H1 (cell line): ENCODE measurements around the gene TOMM7. TPM values are rescaled to one million over a fixed set of nuclear protein-coding genes. Genes with fewer than 3 reads are reported as not detected.

ENCODE experiments used
- polyA plus RNA-seq, 7 experiments: library from polyadenylated mRNA; depleted of rRNA in 3 of 7; stranded (reverse) in 5 of 7; unstranded in 2 of 7; fragments of >200 nt in 5 of 7; fragments of 200-250 nt in 2 of 7; gene quantifications; 1 replicate in 5 of 7; 2 replicates in 1 of 7; 4 replicates in 1 of 7; pipeline versions ENCODE4 v1.2.1 to v1.2.3, GENCODE V29; 2011 to 2013; ENCODE audit warnings: missing spikeins in 2 of 7, mixed read lengths in 2 of 7
- total RNA-seq: library from RNA; stranded (reverse); fragmentation: NEBNext Ultra II Directional; extraction: Animal tissue kit (Norgen Biotek cat#: 25700); gene quantifications from 2 replicates; pipeline ENCODE4 v1.2.1, GENCODE V29; 2021
- TF ChIP-seq, protein P1 (sequence below): IDR thresholded peaks from 2 replicates; pipeline ENCODE4 v1.6.1; 2012; ENCODE audit warnings: low read length, inconsistent platforms

TOMM7 gene
- total and polyA plus RNA-seq, 2 of the 8 experiments (the other 6 are each of a cell fraction or from before 2014, with no cell fraction given): 389 to 508 TPM

DNA sequence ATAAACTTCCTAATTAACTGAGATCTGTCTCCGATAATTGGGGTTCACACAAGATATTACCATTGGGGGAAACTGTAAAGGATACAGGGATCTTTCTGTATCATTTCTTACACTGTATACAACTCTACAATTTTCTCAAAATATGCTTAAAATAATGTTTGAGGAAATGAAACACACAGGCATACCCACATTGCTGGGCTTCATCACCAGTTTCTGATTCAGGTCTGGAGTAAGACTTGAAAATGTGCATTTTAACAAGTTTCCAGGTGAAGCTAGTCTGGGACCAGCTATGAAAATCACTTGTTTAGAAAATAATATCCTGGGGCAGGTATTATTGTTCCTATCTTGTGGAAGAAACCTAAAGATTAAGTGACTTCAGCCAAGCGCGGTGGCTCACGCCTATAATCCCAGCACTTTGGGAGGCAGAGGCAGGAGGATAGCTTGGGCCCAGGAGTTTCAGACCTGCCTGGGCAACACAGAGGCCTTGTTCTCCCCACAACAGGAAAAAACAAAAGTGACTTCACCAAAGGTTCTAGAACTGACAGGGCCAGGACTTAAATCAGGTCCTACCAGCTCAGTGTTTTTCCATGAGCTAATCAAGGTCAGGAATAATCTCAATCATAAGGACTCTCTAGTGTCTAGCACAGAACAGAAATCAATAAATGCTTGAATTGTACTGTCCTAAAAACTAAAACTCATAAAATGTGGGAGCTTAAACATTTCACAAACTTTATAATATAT, 12.6 kb downstream of the TOMM7 start (continued):
- TF ChIP-seq, protein P1, sequence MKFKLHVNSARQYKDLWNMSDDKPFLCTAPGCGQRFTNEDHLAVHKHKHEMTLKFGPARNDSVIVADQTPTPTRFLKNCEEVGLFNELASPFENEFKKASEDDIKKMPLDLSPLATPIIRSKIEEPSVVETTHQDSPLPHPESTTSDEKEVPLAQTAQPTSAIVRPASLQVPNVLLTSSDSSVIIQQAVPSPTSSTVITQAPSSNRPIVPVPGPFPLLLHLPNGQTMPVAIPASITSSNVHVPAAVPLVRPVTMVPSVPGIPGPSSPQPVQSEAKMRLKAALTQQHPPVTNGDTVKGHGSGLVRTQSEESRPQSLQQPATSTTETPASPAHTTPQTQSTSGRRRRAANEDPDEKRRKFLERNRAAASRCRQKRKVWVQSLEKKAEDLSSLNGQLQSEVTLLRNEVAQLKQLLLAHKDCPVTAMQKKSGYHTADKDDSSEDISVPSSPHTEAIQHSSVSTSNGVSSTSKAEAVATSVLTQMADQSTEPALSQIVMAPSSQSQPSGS: no peak
- TF ChIP-seq, all 59 proteins: peak for 0
